Stimulated activated CD8-positive, alpha-beta memory T cell treated with anti-CD3 and anti-CD28 coated beads, Interleukin-7, amount 100 ng/mL, for 24 hours (primary cell): Measurements from ENCODE around the gene IL17RC.
"Not testable (repeated sequence)": the region's sequence is repeated elsewhere in the genome, so short reads cannot be mapped to it uniquely, and the experiment has no call there.

ENCODE experiments used
- DNase-seq: peaks from one replicate; pipeline ENCODE4 v3.0.0-alpha.2; 2020; ENCODE audit warnings: low read depth

Gene IL17RC, protein sequence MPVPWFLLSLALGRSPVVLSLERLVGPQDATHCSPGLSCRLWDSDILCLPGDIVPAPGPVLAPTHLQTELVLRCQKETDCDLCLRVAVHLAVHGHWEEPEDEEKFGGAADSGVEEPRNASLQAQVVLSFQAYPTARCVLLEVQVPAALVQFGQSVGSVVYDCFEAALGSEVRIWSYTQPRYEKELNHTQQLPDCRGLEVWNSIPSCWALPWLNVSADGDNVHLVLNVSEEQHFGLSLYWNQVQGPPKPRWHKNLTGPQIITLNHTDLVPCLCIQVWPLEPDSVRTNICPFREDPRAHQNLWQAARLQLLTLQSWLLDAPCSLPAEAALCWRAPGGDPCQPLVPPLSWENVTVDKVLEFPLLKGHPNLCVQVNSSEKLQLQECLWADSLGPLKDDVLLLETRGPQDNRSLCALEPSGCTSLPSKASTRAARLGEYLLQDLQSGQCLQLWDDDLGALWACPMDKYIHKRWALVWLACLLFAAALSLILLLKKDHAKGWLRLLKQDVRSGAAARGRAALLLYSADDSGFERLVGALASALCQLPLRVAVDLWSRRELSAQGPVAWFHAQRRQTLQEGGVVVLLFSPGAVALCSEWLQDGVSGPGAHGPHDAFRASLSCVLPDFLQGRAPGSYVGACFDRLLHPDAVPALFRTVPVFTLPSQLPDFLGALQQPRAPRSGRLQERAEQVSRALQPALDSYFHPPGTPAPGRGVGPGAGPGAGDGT

DNA sequence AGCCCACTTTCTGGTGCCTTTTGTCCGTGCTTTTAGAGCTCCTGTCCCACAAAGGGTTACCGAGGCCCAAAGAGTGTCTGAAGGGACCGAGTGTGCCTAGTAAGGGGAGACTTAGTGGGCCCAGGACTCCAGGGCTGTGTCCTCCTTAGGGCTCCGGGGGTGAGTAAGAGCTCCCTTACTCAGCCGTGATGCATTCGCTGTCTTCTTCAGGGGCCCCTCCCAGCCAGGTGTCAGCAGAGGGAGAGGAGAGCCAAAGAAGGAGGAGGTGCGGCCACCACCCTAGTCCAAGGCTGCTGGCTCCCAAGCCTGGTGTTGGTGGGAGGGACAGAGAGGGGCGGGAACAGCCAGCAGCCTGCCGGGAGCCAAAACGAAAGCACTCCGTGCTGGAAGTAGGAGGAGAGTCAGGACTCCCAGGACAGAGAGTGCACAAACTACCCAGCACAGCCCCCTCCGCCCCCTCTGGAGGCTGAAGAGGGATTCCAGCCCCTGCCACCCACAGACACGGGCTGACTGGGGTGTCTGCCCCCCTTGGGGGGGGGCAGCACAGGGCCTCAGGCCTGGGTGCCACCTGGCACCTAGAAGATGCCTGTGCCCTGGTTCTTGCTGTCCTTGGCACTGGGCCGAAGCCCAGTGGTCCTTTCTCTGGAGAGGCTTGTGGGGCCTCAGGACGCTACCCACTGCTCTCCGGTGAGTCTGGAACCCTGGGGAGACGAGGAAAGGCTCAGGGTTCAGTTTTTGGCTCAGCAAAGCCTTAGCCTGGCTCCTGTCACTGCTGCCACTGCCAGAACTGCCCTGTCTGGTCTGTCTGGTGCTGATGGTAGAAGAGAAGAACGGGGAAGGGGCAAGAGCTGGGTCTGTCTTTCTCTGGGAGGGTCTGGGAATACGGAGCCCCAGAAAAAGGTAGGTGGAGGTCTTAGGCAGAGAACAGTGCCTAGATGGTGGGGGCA is at the start of gene IL17RC:
Gene IL17RC, plus strand, starts transcription at position 365 of the 947 bp plus-strand sequence. Its CDS starts 218 bp downstream, at position 583.
- no peak for DNase-seq

GRCh38 chr3:9867106-9867505 is 49.8 kb upstream of the IL17RC start:
- DNase-seq: no peak

GRCh38 chr3:9869955-9870354 is 46.9 kb upstream of the IL17RC start:
- no peak for DNase-seq

DNA sequence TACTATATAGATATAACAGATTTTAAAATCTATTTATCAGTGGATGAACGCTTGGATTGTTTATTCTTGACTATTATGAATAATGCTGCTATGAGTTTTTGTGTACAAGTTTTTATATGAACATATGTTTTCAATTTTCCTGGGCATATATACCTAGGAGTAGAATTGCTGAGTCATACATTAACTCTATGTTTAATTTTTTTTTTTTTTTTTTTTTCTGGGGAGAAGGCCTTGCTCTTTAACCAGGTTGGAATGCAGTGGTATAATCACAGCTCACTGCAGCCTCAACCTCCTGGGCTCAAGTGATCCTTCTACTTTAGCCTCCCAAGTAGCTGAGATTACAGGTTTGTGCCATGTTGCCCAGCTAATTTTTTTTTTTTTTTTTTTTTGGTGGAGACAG is 45.9 kb upstream of the IL17RC start:
- DNase-seq: no peak

DNA sequence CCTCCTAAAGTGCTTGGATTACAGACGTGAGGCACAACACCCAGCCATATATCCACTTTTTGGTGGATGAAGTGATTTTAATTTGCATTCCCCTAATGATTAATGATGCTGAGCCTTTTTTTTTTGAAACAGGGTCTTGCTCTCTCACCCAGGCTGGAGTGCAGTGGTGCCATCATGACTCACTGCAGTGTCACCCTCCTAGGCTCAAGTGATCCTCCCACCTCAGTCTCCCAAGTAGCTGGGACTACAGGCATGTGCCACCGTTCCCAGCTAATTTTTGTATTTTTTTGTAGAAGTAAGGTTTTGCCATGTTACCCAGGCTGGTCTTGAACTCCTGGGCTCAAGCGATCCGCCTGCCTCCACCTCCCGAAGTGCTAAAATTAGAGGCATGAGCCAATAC is 44.8 kb upstream of the IL17RC start:
- DNase-seq: not testable (repeated sequence)

GRCh38 chr3:9875448-9875847 is 41.5 kb upstream of the IL17RC start:
- no peak for DNase-seq

DNA sequence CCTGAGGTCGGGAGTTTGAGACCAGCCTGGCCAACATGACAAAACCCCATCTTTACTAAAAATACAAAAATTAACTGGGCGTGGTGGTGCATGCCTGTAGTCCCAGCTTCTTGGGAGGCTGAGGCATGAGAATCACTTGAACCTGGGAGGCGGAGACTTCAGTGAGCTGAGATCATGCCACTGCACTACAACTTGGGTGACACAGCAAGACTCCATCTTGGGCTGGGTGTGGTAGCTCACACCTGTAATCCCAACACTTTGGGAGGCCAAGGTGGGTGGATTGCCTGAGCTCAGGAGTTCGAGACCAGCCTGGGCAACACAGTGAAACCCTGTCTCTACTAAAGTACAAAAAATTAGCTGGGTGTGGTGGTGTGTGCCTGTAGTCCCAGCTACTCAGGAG is 40.6 kb upstream of the IL17RC start:
- not testable (repeated sequence) for DNase-seq

DNA sequence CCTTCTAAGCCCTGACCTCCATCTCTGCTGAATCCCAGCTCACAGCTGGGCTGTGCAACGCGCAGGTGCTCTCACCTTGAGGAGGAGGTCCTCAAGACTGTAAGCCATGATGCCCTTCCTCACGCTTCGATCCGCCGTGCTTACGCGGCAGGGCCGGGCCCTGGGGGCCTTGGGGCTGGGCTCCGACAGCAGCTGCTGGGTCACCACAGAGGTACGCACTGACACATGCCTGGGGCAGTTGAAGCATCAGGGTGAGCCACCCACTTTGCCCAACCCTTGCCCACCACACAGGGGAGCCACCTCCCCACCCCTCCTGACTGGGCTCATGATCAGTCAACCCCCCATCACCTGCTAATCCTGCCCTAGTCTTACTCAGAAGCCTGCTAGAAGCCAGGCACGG is 39.9 kb upstream of the IL17RC start:
- DNase-seq: no peak

GRCh38 chr3:9878700-9879099 is 38.2 kb upstream of the IL17RC start:
- no peak for DNase-seq

DNA sequence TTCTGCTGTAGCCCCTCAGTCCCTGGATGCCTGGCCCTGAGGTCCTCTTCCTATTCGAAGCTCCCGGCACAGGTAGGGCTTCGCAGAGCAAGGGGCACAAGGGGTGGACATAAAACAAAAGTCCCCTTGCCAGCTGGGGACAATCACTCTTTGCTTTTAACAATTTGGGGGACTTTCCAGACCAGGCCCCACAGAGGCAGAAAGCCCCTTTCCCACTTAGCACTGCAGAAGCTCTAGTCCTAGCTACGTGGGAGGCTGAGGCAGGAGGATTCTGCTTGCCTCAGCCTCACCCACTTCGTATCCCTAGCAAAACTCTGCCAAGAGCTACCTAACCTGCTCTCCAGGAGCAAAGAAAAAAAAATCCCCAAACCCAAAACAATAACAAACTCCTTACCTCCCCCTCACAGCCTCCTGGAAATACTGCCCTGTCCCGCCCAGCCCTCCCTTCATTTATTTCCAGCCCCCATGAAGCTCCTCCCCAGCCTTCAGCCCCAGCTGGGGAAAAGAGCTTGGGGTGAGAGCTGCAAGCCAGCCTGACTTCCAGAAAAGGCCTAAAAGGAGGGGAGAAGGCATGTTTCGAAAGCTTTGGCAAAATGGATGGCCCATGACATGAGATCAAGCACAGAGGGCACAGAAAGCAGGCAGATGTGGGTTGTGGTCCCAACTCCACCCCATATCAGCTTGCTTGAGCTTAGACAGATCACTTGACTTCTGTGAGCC is 36.9 kb upstream of the IL17RC start, which contains the start of gene CIDEC:
Gene CIDEC, minus strand, starts transcription at position 424 of the 720 bp plus-strand sequence. CDS start 1,767 bp downstream, outside the sequence.
- no peak for DNase-seq

- DNase-seq: no peak
Measured at GRCh38 chr3:9881441-9881840, 35.5 kb upstream of the IL17RC start.

DNA sequence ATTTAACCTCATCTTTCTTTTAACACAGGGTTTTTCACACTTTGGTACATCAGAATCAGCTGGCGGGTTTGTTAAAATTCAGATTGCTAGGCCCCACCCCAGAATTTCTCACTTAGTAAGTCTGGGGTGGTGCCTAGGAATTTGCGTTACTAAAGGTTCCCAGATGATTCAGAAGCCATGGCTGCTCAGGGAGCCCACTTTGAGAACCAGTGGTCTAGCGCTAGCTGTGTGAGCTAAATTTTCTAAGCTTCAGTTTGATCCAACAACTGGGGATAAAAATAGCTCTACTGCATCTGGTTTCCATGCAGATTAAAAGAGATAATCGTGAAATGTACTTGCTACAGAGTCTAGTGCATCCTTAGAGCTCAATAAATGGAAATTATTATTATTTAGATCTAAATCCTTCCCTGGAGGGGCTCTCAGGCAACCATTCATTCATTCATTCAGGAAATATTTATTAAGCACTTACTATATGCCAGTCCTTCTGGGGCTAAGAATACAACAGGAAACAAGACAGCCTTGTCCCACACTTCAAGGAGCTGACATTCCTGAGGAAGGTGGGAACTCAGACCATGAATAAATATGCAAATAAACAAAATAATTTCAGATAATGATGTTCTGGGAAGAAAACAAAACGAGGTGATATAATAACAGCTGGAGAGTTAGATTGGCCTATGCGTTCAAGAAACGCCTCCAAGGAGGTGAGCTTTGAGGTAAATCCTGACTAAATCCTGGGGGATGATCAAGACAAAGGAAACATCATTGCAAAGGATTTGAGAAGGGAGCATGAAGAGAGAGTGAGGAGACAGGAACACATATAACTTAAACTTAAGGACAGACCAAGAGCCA is 33.0 kb upstream of the IL17RC start:
- DNase-seq: no peak

DNA sequence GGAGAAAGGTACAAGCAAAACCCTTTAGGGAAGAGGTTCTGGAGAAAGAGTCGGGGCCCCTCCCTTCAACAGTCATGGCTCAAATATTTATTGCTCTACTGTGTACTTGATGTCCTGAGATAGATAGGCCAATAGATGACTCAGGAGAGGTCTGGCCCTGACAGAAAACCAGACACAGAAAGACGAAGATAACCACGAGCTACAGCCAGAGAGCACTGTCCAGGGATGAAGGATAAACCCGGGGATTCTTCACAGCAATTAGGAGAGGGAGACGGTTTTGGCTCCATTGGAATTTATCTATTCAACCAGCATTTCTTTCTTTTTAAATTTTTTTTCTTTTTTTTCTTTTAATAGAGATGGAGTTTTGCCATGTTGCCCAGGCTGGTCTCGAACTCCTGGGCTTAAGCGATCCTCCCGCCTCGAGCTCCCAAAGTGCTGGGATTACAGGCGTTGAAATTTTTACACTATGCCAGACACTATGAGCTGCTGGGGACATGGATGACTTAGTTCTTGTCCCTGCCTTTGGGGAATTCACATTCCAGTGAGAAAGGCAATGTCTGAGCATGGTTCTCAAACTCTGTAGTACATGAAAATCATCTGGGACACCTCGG is 32.2 kb upstream of the IL17RC start:
- DNase-seq: no peak

- no peak for DNase-seq
Measured at GRCh38 chr3:9886328-9886727, 30.6 kb upstream of the IL17RC start.

- DNase-seq: no peak
Measured at GRCh38 chr3:9887480-9887879, 29.4 kb upstream of the IL17RC start.

DNA sequence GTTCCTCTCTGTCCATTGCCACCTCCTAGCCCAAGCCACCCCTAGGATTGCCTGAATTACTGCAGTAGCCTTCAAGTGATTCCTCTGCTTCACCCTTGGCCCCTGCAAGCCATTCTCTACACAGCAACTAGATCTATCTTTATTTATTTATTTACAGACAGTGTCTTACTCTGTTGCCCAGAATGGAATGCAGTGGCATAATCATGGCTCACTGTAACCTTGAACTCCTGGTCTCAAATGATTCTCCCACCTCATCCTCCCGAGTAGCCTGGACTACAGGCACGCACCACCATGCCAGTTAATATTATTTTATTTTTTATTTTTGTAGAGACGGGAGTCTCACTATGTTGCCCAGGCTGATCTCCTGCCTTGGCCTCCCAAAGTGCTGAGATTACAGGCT is 28.4 kb upstream of the IL17RC start:
- DNase-seq: no peak

- DNase-seq: no peak
Measured at GRCh38 chr3:9889405-9889804, 27.5 kb upstream of the IL17RC start.

DNA sequence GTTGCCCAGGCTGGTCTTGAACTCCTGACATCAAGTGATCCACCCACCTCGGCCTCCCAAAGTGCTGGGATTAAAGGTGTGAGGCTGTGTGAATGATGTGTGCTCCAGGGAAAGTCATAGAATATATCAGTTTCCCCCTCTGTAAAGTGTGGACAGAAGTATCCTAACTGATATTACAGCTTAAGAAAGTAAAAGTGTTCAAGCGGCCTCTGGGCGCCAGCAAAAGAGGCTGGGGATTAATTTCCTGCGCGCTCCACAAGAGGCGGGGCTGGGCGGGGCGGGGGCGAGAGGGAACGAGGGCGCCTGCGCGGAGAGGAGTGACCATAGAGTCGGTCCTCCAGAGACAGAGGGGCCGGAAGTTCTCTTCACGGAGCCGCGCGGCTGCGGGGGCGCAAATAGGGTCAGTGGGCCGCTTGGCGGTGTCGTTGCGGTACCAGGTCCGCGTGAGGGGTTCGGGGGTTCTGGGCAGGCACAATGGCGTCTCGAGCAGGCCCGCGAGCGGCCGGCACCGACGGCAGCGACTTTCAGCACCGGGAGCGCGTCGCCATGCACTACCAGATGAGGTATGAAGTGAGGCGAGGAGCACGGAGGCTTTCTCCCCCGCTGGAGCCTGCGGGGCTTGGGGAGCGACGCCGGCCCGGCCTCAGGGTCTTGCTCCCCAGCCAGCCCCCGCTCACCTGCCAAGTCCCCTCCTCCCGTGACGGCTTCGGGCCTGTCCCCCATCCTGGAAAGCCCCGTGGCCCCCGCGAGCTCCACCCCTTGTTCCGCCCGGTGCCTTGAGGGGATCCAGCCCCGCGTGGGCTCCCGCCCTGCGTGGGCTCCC is 26.4 kb upstream of the IL17RC start, which contains the start of gene JAGN1:
Gene JAGN1, plus strand, starts transcription at position 362 of the 823 bp plus-strand sequence. Its CDS starts 113 bp downstream, at position 475.
- peak; percentile 83 for DNase-seq

- no peak for DNase-seq
Measured at GRCh38 chr3:9891072-9891622, 25.8 kb upstream of the IL17RC start.
